Ectodermal cell (in vitro differentiated cells): ENCODE results near the gene PPP1R13L.
"Not testable (repeated sequence)": the region's sequence is repeated elsewhere in the genome, so short reads cannot be mapped to it uniquely, and the experiment has no call there.

Experiments
- H3K27ac ChIP-seq: 2 replicates; pipeline ENCODE4 v1.7.0; 2013; ENCODE audit warnings: mild to moderate bottlenecking, low read depth, low read length; ENCODE audit not compliant: insufficient read depth, poor library complexity, severe bottlenecking
- H3K27me3 ChIP-seq: 2 replicates; pipeline ENCODE4 v1.7.0; 2013; ENCODE audit warnings: mild to moderate bottlenecking, low read length; ENCODE audit not compliant: insufficient read depth, control insufficient read depth, poor library complexity, severe bottlenecking
- H3K36me3 ChIP-seq: one replicate; pipeline ENCODE4 v1.7.0; 2013; ENCODE audit warnings: low read length; ENCODE audit not compliant: control insufficient read depth, insufficient read depth
- H3K4me1 ChIP-seq: one replicate; pipeline ENCODE4 v1.7.0; 2013; ENCODE audit warnings: low read length; ENCODE audit not compliant: control insufficient read depth, insufficient read depth
- H3K4me3 ChIP-seq: 2 replicates; pipeline ENCODE4 v1.7.0; 2013; ENCODE audit warnings: low read depth, low read length, control low read depth; ENCODE audit not compliant: insufficient read depth
- H3K9me3 ChIP-seq: 2 replicates; pipeline ENCODE4 v1.7.0; 2013; ENCODE audit warnings: mild to moderate bottlenecking, low read length, moderate library complexity; ENCODE audit not compliant: control insufficient read depth
- WGBS, 2 experiments: methylation state at CpG; one replicate each; pipeline ENCODE4 v1.1.7; 2013; ENCODE audit warnings: missing lambda C conversion rate in 2 of 2; 5-methylcytosine and 5-hydroxymethylcytosine counted together

PPP1R13L gene

DNA sequence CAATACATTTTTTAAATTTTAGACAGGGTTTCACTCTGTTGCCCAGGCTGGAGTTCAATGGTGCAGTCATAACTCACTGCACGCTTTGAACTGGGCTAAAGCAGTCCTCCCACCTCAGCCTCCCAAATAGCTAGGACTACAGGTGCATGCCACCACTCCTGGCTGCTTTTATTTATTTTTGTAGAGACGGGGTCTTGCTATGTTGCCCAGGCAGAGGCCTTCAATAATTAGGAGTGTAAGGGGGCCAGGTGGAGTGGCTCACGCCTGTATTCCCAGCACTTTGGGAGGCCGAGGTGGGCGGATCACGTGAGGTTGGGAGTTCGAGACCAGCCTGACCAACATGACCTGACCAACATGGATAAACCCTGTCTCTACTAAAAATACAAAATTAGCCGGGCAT is 27.7 kb upstream of the PPP1R13L start:
- H3K27ac ChIP-seq, H3K36me3 ChIP-seq: not testable (repeated sequence)
- WGBS, 2 experiments: 90 to 91% methylated on average over 8 of the region's 8 CpGs

DNA sequence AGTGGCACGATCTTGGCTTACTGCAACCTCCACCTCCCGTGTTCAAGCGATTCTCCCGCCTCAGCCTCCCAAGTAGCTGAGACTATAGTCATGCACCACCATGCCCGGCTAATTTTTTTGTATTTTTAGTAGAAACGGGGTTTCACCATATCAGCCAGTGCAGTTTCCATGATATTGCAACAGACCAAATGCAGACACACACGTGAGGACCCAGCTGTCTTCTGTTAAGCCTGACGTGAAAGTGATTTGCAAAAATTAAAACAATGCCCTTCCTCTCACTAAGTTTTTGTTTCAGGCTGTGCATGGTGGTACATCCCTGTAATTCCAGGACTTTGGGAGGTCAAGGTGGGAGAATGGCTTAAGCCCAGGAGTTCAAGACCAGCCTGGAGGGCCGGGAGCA is 26.1 kb upstream of the PPP1R13L start:
- H3K36me3 ChIP-seq, H3K9me3 ChIP-seq, H3K27ac ChIP-seq, H3K4me3 ChIP-seq, H3K27me3 ChIP-seq, H3K4me1 ChIP-seq: not testable (repeated sequence)
- WGBS, 2 experiments: 86 to 88% methylated on average over 9 of the region's 9 CpGs

More for the DNA sequence above, 27.7 kb upstream of the PPP1R13L start:
- not testable (repeated sequence) for H3K4me1 ChIP-seq, H3K9me3 ChIP-seq, H3K27me3 ChIP-seq, H3K4me3 ChIP-seq

DNA sequence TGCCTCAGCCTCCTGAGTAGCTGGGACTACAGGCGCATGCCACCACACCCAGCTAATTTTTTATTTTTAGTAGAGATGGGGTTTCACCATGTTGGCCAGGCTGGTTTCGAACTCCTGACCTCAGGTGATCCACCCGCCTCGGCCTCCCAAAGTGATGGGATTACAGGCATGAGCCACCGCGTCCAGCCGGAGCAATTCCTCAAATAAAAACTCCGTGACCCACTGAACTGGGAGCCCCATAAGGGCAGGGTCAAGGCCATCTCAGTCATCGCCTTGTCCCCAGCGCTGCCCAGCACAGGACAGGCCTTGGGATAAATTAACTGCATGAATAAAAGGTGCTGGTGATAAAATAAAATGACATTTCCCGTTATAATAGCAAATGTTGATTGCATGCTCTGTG is 25.0 kb upstream of the PPP1R13L start:
- H3K27me3 ChIP-seq, H3K9me3 ChIP-seq, H3K36me3 ChIP-seq, H3K4me3 ChIP-seq, H3K4me1 ChIP-seq, H3K27ac ChIP-seq: not testable (repeated sequence)
- 90 to 92% methylated on average over 11 of the region's 11 CpGs for WGBS, 2 experiments

DNA sequence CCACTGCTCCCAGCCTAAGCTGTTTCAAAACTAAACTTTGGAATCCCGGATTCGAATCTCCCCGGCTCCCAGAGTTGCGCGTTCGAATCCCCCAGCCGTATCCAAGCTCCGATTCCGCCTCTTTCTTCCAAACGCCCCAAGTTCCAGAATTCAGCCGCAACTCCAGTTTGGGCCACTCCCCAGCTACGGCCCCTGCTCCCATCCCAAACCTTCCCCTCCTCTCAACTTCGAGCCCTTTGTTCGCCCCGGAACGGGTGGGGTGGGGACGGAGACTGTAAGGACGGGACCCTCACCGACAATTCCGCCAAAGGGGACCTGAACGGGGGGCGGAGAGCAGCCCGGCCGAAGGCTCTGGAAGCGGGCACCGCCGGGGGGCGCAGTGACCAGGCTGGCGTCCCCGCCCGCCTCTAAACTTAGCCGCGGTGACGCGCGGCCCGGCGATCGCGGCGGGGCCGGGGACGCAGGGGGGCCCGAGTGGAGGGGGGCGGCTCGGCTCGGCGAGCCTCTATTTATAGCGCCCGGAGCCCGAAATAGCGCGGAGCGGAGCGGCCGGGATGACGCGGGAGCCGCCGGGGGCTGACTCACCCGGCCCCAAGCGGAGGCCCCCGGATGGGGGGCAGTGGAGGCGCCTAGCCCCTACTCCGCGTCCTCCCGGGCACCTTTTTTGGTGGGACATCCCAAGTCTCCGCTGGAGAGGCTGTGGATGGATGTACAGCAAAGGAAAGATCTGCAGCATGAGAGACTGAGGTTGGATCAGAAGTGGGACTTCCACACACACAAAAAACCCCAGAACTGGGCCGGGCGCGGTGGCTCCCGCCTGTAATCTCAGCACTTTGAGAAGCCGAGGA is 23.7 kb upstream of the PPP1R13L start:
- Histone ChIP-seq H3K27me3 (peaks cover 10% of the 10 kb centered on the region), H3K27ac (no peak overlapping the region), H3K4me1 (peaks cover 8% of the 10 kb centered on the region), H3K36me3 (no peaks in the 10 kb centered on the region), H3K9me3 (no peaks in the 10 kb centered on the region), H3K4me3 (peak overlapping the region; percentile 55)
- 4% methylated on average over 73 of the region's 73 CpGs for WGBS, 2 experiments

DNA sequence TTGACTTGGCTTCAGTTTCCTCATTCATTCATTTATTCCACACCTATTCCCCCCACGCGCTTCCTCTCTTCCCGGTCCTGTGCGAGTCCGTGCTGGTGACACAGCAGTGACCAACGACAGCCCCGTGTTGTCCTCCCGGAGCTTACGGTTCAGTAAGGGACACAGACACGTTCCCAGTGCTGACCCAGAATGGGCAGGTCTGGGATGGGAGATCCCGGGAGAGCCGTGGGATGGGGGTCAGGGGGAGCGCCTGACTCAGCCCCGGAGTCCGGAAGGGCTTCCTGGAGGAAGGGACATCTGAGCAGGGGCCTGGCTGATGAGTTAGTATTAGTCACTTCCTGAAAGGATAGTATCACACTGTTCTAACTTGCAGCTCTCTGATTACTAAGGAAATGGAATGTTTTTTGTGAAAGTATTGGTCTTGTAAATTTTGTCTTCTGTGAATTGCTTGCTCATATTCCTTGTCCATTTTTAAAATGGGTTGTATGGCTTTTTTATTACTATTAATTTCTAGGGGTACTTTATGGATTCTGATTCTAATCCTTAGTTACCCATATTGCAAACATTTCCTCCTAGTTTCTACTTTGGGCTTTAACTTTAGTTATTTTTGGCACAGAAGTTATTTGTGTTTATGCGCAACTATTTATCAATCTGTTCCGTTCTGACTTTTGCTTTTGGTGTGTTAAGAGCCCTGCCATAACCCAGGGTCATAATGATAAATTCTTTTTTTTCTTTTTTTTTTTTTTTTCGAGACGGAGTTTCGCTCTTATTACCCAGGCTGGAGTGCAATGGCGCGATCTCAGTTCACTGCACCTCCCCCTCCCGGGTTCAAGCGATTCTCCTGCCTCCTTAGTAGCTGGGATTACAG is 19.6 kb upstream of the PPP1R13L start:
- H3K27ac ChIP-seq: peak overlapping the region; percentile 82
- H3K27me3 ChIP-seq: peaks cover 10% of the 10 kb centered on the region
- peaks cover 9% of the 10 kb centered on the region for H3K36me3 ChIP-seq
- H3K9me3 ChIP-seq: no peaks in the 10 kb centered on the region
- H3K4me1 ChIP-seq: peaks cover 13% of the 10 kb centered on the region
- H3K4me3 ChIP-seq: peak overlapping the region; percentile 55
- 18 to 23% methylated on average over 24 of the region's 24 CpGs for WGBS, 2 experiments

DNA sequence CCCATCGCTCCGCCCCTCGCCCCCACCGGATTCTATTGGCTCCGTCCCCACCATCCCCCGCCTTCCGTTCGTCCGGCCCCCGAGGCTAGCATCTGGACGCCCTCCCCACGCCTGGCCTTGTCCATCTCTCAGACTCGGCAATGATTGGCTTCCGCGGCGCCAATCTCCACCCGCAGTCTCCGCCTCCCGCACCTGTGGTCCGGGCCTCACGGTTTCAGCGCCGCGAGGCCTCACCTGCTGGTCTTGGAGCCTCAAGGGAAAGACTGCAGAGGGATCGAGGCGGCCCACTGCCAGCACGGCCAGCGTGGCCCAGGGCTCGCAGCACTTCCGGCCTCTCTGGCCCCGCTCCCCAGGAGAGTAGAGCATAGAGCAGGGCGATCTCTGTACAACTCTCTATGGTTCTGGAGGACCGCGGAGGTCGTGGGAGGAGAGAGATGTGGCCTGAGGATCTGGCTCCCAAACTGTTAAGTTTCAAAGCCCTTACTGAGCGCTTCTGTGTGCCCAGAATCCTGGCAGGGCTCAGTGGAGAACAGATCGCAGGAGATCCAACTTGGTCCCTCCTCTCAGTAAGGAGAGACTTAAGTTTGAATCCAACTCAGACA is 18.8 kb upstream of the PPP1R13L start, which contains the start of gene ERCC1:
TSS of gene ERCC1 (minus strand) at position 329 of the 602 bp plus-strand sequence. CDS start 543 bp downstream, outside the sequence.
- Histone ChIP-seq H3K4me3 (peak within 1 kb of the TSS; percentile 55), H3K27ac (peak within 1 kb of the TSS; percentile 82), H3K9me3 (no peaks in the 10 kb centered on the region), H3K27me3 (peaks cover 5% of the 10 kb centered on the region), H3K4me1 (peaks cover 13% of the 10 kb centered on the region), H3K36me3 (peaks cover 9% of the 10 kb centered on the region)
- WGBS, 2 experiments: 0 to 1% methylated on average over 37 of the region's 37 CpGs

DNA sequence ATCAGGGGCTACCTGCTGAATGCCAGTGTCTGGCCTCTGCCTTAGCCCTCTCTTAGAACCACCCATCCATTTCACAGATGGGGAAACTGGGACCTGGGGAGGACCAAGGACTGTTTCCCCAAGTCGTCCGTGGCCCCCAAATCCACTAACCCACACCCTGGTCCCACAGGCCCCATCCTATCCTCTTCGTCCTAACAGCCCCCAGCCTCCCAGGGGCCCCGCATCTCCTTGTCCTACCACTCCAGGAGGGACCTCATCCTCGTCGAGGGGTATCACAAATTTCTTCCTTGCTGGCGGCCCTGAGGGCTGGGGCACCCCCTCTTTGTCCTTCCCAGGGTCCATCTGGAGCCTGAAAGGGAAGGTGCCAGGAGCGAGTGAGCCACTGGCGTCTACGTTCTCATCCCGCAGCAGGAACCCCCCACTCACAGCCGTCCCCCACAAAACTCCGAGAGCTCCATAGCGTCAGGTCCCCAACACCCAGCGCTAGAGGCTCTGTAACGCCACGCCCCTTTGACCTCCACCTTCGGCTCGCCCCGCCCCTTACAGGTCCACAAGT is 18.2 kb upstream of the PPP1R13L start:
- Histone ChIP-seq H3K4me1 (peaks cover 13% of the 10 kb centered on the region), H3K4me3 (peak overlapping the region; percentile 55), H3K27ac (no peak overlapping the region), H3K36me3 (peaks cover 9% of the 10 kb centered on the region), H3K27me3 (no peaks in the 10 kb centered on the region), H3K9me3 (no peaks in the 10 kb centered on the region)
- WGBS, 2 experiments: 13 to 14% methylated on average over 20 of the region's 20 CpGs

DNA sequence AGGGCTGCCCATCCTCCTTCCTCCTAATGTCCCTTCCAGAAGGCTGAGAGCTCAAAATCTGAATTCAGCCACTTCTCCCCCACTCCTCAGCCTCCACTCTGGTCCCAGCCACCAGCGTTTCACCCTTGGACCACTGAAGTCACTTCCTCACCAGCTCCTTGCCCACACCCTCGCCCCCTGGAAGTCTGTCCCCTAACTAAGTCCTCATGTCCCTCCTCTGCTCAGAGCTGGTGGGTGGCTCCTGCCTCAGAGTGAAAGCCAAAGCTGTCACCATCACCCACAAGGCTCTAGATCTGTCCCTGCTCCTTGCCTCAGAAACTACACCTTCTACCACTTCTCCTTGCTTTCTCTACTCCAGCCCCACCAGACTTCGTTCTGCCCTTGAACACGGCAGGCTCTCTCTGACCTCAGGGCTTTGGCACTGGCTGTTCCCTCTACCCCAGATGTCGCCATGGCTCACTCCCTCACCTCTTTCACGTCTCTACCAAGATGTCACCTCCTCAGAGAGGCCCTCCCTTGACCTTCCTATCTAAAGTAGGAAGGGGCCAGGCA is 17.2 kb upstream of the PPP1R13L start:
- no peaks in the 10 kb centered on the region for H3K9me3 ChIP-seq
- H3K4me3 ChIP-seq: no peak overlapping the region
- no peaks in the 10 kb centered on the region for H3K27me3 ChIP-seq
- peaks cover 13% of the 10 kb centered on the region for H3K4me1 ChIP-seq
- H3K27ac ChIP-seq: no peak overlapping the region
- peaks cover 9% of the 10 kb centered on the region for H3K36me3 ChIP-seq
- WGBS, 2 experiments: 91 to 93% methylated on average over 6 of the region's 6 CpGs

DNA sequence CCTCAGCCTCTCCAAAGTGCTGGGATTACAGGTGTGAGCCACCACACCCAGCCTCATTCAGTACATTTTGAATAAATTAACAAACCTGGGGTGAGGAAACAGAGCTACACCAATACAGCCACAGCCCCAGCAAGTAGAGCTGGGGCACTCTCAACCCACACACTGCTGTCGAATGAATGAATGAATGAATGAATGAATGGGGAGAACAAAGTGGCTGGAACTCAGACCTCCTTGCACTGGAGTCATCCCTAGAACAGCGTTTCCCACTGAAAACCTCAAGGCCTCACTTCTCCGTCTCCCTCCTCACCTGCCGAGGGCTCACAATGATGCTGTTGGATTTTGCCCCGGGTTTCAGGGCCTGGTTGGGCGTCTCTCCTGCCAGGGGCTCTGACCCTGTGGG is 16.0 kb upstream of the PPP1R13L start:
- Histone ChIP-seq H3K9me3 (no peaks in the 10 kb centered on the region), H3K27me3 (no peaks in the 10 kb centered on the region), H3K4me1 (peaks cover 13% of the 10 kb centered on the region), H3K27ac (no peak overlapping the region), H3K4me3 (no peak overlapping the region), H3K36me3 (peaks cover 9% of the 10 kb centered on the region)
- WGBS, 2 experiments: 94 to 97% methylated on average over 6 of the region's 6 CpGs
